MM.1S (cell line): ENCODE measurements around the gene CASR.
"Not testable (repeated sequence)": the region's sequence is repeated elsewhere in the genome, so short reads cannot be mapped to it uniquely, and the experiment has no call there.

ENCODE experiments used
- DNase-seq: peaks from one replicate; pipeline ENCODE4 v3.0.0-alpha.2; 2015
- H2AFZ ChIP-seq: fragments of 300-600 bp; sonication (generic); 2 replicates; pipeline ENCODE4 v1.6.0; 2016; ENCODE audit warnings: antibody characterized with exemption, low read length
- H3F3A ChIP-seq: fragments of 300-600 bp; sonication (generic); 2 replicates; pipeline ENCODE4 v1.6.1; 2016; ENCODE audit warnings: mild to moderate bottlenecking, antibody characterized with exemption, low read length, moderate library complexity, mixed read lengths; ENCODE audit not compliant: insufficient read depth
- H3K27ac ChIP-seq: fragments of 300-600 bp; sonication (generic); 2 replicates; pipeline ENCODE4 v1.5.1; 2016; ENCODE audit warnings: mild to moderate bottlenecking, low read length
- H3K27me3 ChIP-seq: fragments of 300-600 bp; sonication (generic); replicated peaks from 2 replicates; pipeline ENCODE4 v1.6.0; 2016; ENCODE audit warnings: low read length; ENCODE audit not compliant: insufficient read depth
- H3K36me3 ChIP-seq: fragments of 300-600 bp; sonication (generic); replicated peaks from 2 replicates; pipeline ENCODE4 v1.6.1; 2016; ENCODE audit warnings: mild to moderate bottlenecking, low read length, mixed read lengths; ENCODE audit not compliant: insufficient read depth
- H3K4me1 ChIP-seq: fragments of 300-600 bp; sonication (generic); 2 replicates; pipeline ENCODE4 v1.6.1; 2016; ENCODE audit warnings: low read length, mixed read lengths
- H3K4me2 ChIP-seq: fragments of 300-600 bp; sonication (generic); 2 replicates; pipeline ENCODE4 v1.6.0; 2016; ENCODE audit warnings: low read depth, low read length
- H3K4me3 ChIP-seq: fragments of 300-600 bp; sonication (generic); 2 replicates; pipeline ENCODE4 v1.5.1; 2016; ENCODE audit warnings: low read length, mixed read lengths
- H3K79me2 ChIP-seq: fragments of 300-600 bp; sonication (generic); 2 replicates; pipeline ENCODE4 v1.6.1; 2016; ENCODE audit warnings: mixed run types, low read length, mixed read lengths
- H3K9ac ChIP-seq: fragments of 300-600 bp; sonication (generic); 2 replicates; pipeline ENCODE4 v1.6.1; 2016; ENCODE audit warnings: low read length, mixed read lengths
- H3K9me2 ChIP-seq: fragments of 300-600 bp; sonication (generic); replicated peaks from 2 replicates; pipeline ENCODE4 v1.6.1; 2016; ENCODE audit warnings: mild to moderate bottlenecking, low read length, mixed read lengths; ENCODE audit not compliant: insufficient read depth
- H3K9me3 ChIP-seq: fragments of 300-600 bp; sonication (generic); replicated peaks from 2 replicates; pipeline ENCODE4 v1.6.1; 2016; ENCODE audit warnings: mild to moderate bottlenecking, low read length, mixed read lengths; ENCODE audit not compliant: insufficient read depth
- H4K20me1 ChIP-seq: fragments of 300-600 bp; sonication (generic); 2 replicates; pipeline ENCODE4 v1.6.1; 2016; ENCODE audit warnings: mild to moderate bottlenecking, low read length, moderate library complexity, mixed read lengths; ENCODE audit not compliant: insufficient read depth
- EZH2 ChIP-seq: fragments of 300-600 bp; sonication (generic); optimal IDR thresholded peaks from 2 replicates; pipeline ENCODE3; 2017; ENCODE audit warnings: low read depth, mild to moderate bottlenecking, antibody characterized with exemption, low read length, mixed read lengths
- EZH2phosphoT487 ChIP-seq: fragments of 300-600 bp; sonication (generic); IDR thresholded peaks from 2 replicates; pipeline ENCODE4 v1.6.1; 2018; ENCODE audit warnings: antibody characterized with exemption, low read length
- TF ChIP-seq, protein P1 (sequence below): fragments of 300-600 bp; sonication (generic); IDR thresholded peaks from 2 replicates; pipeline ENCODE4 v1.5.1; 2016; ENCODE audit warnings: antibody characterized with exemption, low read length, mixed read lengths

The CASR gene

GRCh38 chr3:122199552-122199951, 16.1 kb downstream of the CASR start:
- Histone ChIP-seq H3K9me2 (no peaks in the 10 kb centered on the region), H3K4me1 (no peaks in the 10 kb centered on the region), H3K36me3 (no peaks in the 10 kb centered on the region), H3F3A (no peaks in the 10 kb centered on the region), H3K27ac (no peak overlapping the region), H3K4me3 (no peak overlapping the region), H3K4me2 (no peak overlapping the region), H4K20me1 (no peaks in the 10 kb centered on the region), H3K9me3 (no peaks in the 10 kb centered on the region), H3K27me3 (no peaks in the 10 kb centered on the region), H2AFZ (no peak overlapping the region), H3K9ac (no peak overlapping the region), H3K79me2 (no peaks in the 10 kb centered on the region)
- no peak for DNase-seq
- TF ChIP-seq EZH2phosphoT487 (no peak), EZH2 (no peak)
- TF ChIP-seq, protein P1, sequence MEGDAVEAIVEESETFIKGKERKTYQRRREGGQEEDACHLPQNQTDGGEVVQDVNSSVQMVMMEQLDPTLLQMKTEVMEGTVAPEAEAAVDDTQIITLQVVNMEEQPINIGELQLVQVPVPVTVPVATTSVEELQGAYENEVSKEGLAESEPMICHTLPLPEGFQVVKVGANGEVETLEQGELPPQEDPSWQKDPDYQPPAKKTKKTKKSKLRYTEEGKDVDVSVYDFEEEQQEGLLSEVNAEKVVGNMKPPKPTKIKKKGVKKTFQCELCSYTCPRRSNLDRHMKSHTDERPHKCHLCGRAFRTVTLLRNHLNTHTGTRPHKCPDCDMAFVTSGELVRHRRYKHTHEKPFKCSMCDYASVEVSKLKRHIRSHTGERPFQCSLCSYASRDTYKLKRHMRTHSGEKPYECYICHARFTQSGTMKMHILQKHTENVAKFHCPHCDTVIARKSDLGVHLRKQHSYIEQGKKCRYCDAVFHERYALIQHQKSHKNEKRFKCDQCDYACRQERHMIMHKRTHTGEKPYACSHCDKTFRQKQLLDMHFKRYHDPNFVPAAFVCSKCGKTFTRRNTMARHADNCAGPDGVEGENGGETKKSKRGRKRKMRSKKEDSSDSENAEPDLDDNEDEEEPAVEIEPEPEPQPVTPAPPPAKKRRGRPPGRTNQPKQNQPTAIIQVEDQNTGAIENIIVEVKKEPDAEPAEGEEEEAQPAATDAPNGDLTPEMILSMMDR, result no peak

DNA sequence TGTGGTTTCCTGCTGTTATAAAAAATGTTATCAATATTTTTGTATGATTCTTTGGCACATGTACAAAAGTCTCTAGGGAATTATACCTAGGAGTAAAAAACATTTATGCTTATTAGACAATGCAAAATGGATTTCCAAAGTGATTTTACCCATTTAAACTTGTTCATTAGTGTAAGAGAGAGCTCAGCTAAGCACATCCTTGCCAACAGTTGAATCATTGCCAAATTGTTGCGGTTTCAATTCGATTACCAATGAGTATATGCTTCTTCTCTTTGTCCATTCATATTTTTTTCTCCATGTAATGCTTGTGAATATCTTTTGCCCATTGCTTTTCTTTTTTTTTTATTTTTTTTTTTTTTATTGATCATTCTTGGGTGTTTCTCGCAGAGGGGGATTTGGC, 17.2 kb downstream of the CASR start:
- no peak for DNase-seq
- no peaks in the 10 kb centered on the region for H4K20me1 ChIP-seq
- H3K27ac ChIP-seq, result no peak overlapping the region
- TF ChIP-seq EZH2phosphoT487, result no peak
- TF ChIP-seq EZH2, result no peak
- TF ChIP-seq, protein P1, result no peak
- H3K9me3 ChIP-seq, result no peaks in the 10 kb centered on the region
- no peaks in the 10 kb centered on the region for H3K36me3 ChIP-seq
- no peaks in the 10 kb centered on the region for H3K9me2 ChIP-seq
- H3K4me3 ChIP-seq, result no peak overlapping the region
- no peak overlapping the region for H3K4me2 ChIP-seq
- no peaks in the 10 kb centered on the region for H3K27me3 ChIP-seq
- H3K9ac ChIP-seq, result no peak overlapping the region
- H2AFZ ChIP-seq, result no peak overlapping the region
- H3K4me1 ChIP-seq, result no peaks in the 10 kb centered on the region
- H3K79me2 ChIP-seq, result no peaks in the 10 kb centered on the region
- no peaks in the 10 kb centered on the region for H3F3A ChIP-seq

DNA sequence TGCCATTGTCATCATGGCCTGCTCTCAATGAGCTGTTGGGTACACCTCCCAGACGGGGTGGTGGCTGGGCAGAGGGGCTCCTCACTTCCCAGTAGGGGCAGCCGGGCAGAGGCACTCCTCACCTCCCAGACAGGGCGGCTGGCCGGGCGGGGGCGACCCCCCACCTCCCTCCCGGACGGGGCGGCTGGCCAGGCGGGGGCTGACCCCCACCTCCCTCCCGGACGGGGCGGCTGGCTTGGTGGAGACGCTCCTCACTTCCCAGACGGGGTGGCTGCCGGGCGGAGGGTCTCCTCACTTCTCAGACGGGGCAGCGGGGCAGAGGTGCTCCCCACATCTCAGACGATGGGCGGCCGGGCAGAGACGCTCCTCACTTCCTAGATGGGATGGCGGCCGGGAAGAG, 18.0 kb downstream of the CASR start:
- not testable (repeated sequence) for H3F3A ChIP-seq, H3K4me2 ChIP-seq, H3K27ac ChIP-seq, H3K9ac ChIP-seq, H3K27me3 ChIP-seq, H3K9me3 ChIP-seq, H2AFZ ChIP-seq, H4K20me1 ChIP-seq, H3K4me1 ChIP-seq, H3K79me2 ChIP-seq, DNase-seq, H3K36me3 ChIP-seq, H3K9me2 ChIP-seq, H3K4me3 ChIP-seq

- Histone ChIP-seq H3K9ac (no peak overlapping the region), H3K4me3 (no peak overlapping the region), H3K36me3 (no peaks in the 10 kb centered on the region), H4K20me1 (no peaks in the 10 kb centered on the region), H3K9me2 (no peaks in the 10 kb centered on the region), H3K9me3 (no peaks in the 10 kb centered on the region), H3K4me2 (no peak overlapping the region), H2AFZ (no peak overlapping the region), H3K4me1 (no peaks in the 10 kb centered on the region), H3K27ac (no peak overlapping the region), H3K79me2 (no peaks in the 10 kb centered on the region), H3F3A (no peaks in the 10 kb centered on the region), H3K27me3 (no peaks in the 10 kb centered on the region)
- TF ChIP-seq, protein P1, result no peak
- no peak for TF ChIP-seq EZH2
- no peak for TF ChIP-seq EZH2phosphoT487
- DNase-seq, result no peak
Measured at GRCh38 chr3:122208579-122208978, 25.1 kb downstream of the CASR start.
